Activated CD8-positive, alpha-beta T cell treated with anti-CD3 and anti-CD28 coated beads, Interleukin-2, amount 10 ng/mL, durations not matched to agents 7 days and 5 days (primary cell): Measurements from ENCODE around the gene KAZN. TPM values are rescaled to one million over a fixed set of nuclear protein-coding genes. Genes with fewer than 3 reads are reported as not detected.

Source experiments
- ATAC-seq: fragments of 150-1000 bp; cut with Tn5 transposase; one replicate; pipeline ENCODE4 v1.10.0; 2021; ENCODE audit warnings: moderate library complexity
- CTCF ChIA-PET: fragments of 350-600 bp; sonication (Branson Sonifier 250); formaldehyde crosslinking; loops from one replicate; lab custom pipeline; 2021; ENCODE audit warnings: antibody characterized with exemption; lab: Charles Lee
- POLR2A ChIA-PET: fragments of 350-600 bp; sonication (Branson Sonifier 250); formaldehyde crosslinking; loops from one replicate; lab custom pipeline; 2021; ENCODE audit warnings: antibody characterized with exemption; lab: Charles Lee
- DNase-seq: peaks from one replicate; pipeline ENCODE4 v3.0.0-alpha.2; 2020
- H3K27ac Mint-ChIP-seq: one replicate; pipeline ENCODE4 v1.8.0; 2021; ENCODE audit warnings: mild to moderate bottlenecking, mixed read lengths
- H3K27me3 Mint-ChIP-seq: one replicate; pipeline ENCODE4 v1.8.0; 2021; ENCODE audit warnings: low read depth, mixed read lengths
- H3K36me3 Mint-ChIP-seq: one replicate; pipeline ENCODE4 v1.8.0; 2021; ENCODE audit warnings: low read depth, mixed read lengths
- H3K4me1 Mint-ChIP-seq: one replicate; pipeline ENCODE4 v1.8.0; 2021; ENCODE audit warnings: low read depth, mixed read lengths
- H3K4me3 Mint-ChIP-seq: one replicate; pipeline ENCODE4 v1.8.0; 2021; ENCODE audit warnings: mild to moderate bottlenecking, mixed read lengths
- H3K9me3 Mint-ChIP-seq: one replicate; pipeline ENCODE4 v1.8.0; 2022; ENCODE audit warnings: mixed read lengths; ENCODE audit not compliant: insufficient read depth
- total RNA-seq, 2 experiments: library from RNA; stranded (reverse); gene quantifications; one replicate each; pipeline ENCODE4 v1.2.3, GENCODE V29; 2021

KAZN gene
- total RNA-seq, 2 experiments from 2014 or later = 1.1 to 1.7 TPM

DNA sequence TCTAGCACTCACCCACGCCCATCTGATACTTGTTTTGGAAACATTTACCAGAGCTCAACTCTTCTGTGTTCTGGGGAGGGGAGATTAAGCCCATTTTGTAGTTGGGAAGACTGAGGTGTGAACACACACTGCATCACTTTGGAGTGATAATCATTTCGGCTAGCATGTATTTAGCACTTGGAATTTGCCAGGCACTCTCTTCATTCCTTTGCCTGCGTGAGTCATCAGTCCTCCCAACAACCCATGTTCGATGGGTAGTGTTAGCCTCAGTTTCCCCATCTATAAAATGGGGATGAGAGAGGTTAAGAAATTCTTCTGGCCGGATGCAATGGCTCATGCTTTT, 372.3 kb downstream of the KAZN start:
- peaks cover 11% of the 10 kb centered on the region for H3K9me3 Mint-ChIP-seq
- CTCF ChIA-PET = no interaction called here

DNA sequence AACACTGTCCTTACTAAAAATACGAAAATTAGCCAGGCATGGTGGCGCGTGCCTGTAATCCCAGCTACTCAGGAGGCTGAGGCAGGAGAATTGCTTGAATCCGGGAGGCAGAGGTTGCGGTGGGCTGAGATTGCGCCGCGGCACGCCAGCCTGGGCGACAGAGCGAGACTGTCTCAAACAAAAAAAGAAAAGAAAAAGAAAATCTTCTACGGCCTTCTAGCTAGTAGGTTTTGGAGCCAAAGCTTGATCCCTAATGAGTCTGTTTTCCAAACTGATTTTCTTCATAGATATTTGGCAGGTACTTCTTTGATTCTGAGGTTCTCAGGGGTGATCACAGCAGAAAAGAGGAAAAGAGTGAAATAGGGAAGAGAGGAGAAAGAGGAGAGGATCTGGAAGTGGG, 372.7 kb downstream of the KAZN start:
- Mint-ChIP-seq H3K27ac (no peak overlapping the region), H3K36me3 (peaks cover 8% of the 10 kb centered on the region), H3K4me3 (no peak overlapping the region), H3K9me3 (peaks cover 11% of the 10 kb centered on the region), H3K27me3 (no peaks in the 10 kb centered on the region), H3K4me1 (peaks cover 32% of the 10 kb centered on the region)
- CTCF ChIA-PET = no interaction called here
- POLR2A ChIA-PET = no interaction called here
- ATAC-seq = no peak
- DNase-seq = no peak

More for the DNA sequence above, 372.3 kb downstream of the KAZN start:
- POLR2A ChIA-PET = no interaction called here
- Mint-ChIP-seq H3K27me3 (no peaks in the 10 kb centered on the region), H3K27ac (no peak overlapping the region), H3K36me3 (peaks cover 8% of the 10 kb centered on the region), H3K4me1 (peaks cover 32% of the 10 kb centered on the region), H3K4me3 (no peak overlapping the region)
- DNase-seq (no peak), ATAC-seq (no peak)

DNA sequence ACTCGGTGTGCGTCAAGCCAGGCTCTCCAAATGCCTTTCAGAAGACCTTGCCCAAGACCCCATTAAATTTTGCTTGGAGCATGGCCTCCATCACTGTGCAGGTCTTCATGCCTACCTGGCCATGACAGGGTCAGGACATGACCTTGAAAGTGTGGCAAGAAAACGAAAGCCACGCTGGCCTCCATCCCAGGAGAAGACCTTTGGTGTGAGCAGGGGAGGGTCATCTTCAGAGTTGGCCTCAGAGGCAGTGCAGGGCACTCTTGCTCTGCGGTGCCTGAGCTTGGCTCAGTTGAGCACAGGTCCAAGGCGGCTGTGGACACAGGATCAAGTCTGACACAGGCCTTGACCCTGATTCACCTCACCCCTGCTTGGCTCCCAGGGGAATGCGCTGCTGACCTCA, 373.6 kb downstream of the KAZN start:
- Mint-ChIP-seq H3K27me3 (no peaks in the 10 kb centered on the region), H3K4me3 (no peak overlapping the region), H3K4me1 (peaks cover 32% of the 10 kb centered on the region), H3K27ac (no peak overlapping the region), H3K9me3 (peaks cover 11% of the 10 kb centered on the region), H3K36me3 (peaks cover 7% of the 10 kb centered on the region)
- ChIA-PET POLR2A (no interaction called here), CTCF (no interaction called here)
- ATAC-seq (no peak), DNase-seq (no peak)

DNA sequence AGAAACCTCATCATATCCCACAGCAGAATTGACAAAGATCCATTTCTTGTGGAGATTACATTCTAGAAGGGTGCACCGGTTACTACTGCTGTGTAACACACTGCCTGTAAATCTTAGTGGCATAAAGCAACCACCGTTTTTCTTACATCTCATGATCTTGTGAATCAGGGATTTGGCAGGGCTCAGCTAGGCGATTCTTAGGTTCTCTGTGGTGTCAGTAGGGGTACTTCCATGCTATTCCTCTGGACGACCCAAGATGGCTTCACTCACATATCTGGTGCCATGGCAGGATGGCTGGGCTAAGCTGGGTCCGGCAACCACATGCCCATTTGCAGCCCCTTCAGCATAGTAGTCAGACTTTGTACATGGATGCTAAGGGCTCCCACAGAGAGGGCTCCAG, 375.3 kb downstream of the KAZN start:
- Mint-ChIP-seq H3K27ac (no peak overlapping the region), H3K9me3 (peaks cover 11% of the 10 kb centered on the region), H3K36me3 (peaks cover 3% of the 10 kb centered on the region), H3K4me1 (peaks cover 23% of the 10 kb centered on the region), H3K27me3 (no peaks in the 10 kb centered on the region), H3K4me3 (no peak overlapping the region)
- no peak for DNase-seq
- no peak for ATAC-seq
- CTCF ChIA-PET = no interaction called here
- POLR2A ChIA-PET = no interaction called here

DNA sequence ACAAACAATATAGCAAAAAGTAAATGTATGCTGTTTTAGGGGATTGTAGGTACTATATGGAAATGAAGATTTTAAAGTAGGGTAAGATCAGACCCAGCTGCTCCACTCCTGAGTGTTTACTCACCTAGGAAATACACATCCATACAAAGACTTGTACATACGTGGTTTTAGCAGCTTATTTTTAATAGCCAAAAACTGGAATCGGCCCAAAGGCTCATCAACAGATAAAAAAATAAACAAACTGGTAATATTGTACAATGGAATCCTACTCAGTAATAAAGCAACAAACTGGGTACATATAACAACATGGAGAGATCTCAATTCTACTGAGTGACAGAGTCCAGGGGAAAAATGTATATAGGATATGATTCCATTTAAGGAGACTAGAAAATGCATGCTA, 375.9 kb downstream of the KAZN start:
- Mint-ChIP-seq H3K9me3 (peaks cover 11% of the 10 kb centered on the region), H3K27me3 (no peaks in the 10 kb centered on the region), H3K4me1 (peaks cover 17% of the 10 kb centered on the region), H3K27ac (no peak overlapping the region), H3K4me3 (no peak overlapping the region), H3K36me3 (peaks cover 3% of the 10 kb centered on the region)
- POLR2A ChIA-PET = no interaction called here
- ATAC-seq (no peak), DNase-seq (no peak)
- CTCF ChIA-PET = no interaction called here

DNA sequence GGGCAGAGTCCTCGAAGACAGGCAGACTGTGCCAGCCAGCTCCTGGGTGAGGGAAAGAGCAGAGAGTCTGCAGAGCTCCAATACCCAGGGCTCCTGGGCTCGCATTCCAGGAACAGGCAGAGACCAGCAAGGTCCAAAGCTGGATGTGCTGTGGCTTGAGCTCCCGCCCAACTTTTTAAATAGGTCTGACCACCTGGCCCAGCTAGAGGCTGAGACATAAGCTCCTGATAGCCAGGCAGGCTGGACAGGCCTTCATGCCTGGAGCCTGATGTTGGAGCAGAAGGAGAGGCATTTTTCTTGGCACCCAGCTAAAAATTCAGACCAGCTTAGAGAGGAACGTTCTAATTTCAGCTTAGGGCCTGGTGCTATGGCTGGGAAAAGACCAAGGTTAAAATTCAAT, 376.6 kb downstream of the KAZN start:
- Mint-ChIP-seq H3K27me3 (no peaks in the 10 kb centered on the region), H3K4me1 (peaks cover 16% of the 10 kb centered on the region), H3K36me3 (peaks cover 3% of the 10 kb centered on the region), H3K4me3 (no peak overlapping the region), H3K9me3 (peaks cover 11% of the 10 kb centered on the region), H3K27ac (no peak overlapping the region)
- ChIA-PET CTCF (no interaction called here), POLR2A (no interaction called here)
- ATAC-seq (no peak), DNase-seq (no peak)

DNA sequence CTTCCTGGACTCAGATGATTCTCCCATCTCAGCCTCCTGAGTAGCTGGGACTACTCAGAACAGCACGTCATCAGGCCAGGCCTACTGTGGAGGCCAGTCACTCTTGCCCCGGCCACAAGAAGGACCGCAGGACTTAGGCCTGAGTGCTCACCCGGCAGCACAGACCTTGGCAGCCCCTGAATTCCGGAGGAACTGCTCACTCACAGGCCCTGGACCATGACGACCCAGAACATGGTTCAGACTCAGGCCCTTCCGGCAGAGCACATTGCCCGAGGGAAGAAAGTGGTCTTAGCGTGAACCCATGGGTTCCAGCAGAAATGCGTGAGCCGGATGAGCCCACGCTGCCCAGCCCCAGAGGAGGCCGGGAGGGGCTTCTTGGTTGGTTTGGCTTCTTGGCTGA, 377.8 kb downstream of the KAZN start:
- ATAC-seq (no peak), DNase-seq (no peak)
- Mint-ChIP-seq H3K4me1 (peaks cover 18% of the 10 kb centered on the region), H3K27ac (no peak overlapping the region), H3K9me3 (peaks cover 11% of the 10 kb centered on the region), H3K36me3 (peaks cover 1% of the 10 kb centered on the region), H3K4me3 (no peak overlapping the region), H3K27me3 (no peaks in the 10 kb centered on the region)
- ChIA-PET POLR2A (no interaction called here), CTCF (no interaction called here)

DNA sequence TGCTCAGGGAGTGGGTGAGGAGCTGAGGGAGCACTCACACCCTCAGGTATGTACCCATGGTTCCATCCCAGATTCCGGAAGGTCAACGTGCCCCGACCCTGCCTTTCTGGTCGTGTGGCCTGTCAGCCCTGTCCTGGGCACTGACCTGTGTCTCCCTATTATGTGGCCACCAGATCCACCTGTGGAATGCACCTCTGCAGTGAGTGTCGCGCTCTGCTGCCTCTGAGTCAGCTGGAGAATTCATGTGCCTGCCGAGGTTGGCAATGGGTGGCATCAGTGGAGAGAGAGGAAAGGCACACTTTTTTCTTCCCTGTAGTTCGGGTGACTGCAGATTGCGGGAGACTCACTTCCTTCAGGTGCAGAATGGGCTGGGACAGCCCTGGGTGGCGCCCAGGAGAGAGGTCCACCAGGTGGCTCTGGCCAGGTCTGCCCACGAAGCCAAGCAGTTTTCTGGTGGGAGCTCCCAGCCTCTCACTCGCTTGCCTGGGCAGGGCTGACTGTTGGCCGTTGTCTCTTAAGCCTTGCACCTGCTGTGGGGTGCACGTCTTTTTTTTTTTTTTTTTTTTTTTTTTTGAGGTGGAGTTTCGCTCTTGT, 378.9 kb downstream of the KAZN start:
- DNase-seq = no peak
- ChIA-PET POLR2A (no interaction called here), CTCF (interaction anchor here (1.1 kb wide), 1 partner anchor 50 kb away, joined by 3 read pairs; no protein-coding TSS in a partner anchor)
- Mint-ChIP-seq H3K27me3 (no peaks in the 10 kb centered on the region), H3K9me3 (peaks cover 11% of the 10 kb centered on the region), H3K27ac (no peak overlapping the region), H3K4me1 (peaks cover 13% of the 10 kb centered on the region), H3K36me3 (no peaks in the 10 kb centered on the region), H3K4me3 (no peak overlapping the region)
- no peak for ATAC-seq

DNA sequence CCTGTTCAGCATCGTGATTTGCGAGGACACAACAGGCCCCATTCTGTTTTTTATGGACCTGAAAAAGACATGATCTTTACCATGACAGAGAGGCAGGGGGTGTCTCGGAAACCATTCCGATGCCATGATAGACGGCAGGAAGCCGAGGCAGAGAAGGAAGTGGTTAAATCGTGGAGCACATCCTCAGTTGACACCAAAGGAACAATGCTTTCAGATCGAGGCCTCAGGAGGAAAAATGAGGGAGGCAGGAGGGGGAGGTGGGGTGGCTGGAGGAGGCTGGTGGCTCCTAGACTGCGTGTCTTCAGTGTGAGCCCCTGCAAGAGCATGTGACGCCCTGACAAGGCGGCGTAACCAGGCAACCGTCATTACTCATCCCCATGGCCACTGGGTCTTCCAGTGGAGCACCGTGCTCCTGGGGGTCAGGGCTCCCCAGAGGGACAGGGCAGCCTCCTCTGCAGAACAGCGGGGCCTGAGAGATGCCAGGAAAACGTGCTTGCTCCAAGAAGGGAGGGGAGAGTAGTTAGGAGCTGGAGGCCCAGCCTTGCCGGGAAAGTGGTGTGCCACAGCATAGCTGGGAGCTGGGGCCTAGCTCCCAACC, 382.2 kb downstream of the KAZN start:
- Mint-ChIP-seq H3K27ac (no peak overlapping the region), H3K9me3 (no peaks in the 10 kb centered on the region)
- POLR2A ChIA-PET = no interaction called here

DNA sequence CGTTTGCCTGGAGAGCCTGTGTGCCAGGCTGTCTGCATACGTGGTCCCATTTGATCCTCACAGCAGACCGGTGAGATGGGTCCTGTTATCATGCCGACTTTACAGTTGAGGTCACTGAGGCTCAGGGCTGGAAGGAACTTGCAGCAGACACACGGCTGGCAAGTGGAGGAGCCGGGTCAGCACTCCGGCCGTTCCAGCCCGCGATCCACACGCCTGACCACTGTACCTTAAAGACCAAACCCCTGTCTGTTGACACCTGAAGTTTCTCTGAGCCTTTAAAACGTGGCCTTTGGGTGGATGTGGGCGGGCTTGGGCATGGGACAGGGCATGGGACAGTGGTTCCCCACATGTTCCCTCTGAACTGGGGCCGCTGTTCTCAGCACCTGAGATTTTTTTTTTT, 383.5 kb downstream of the KAZN start:
- no peak overlapping the region for H3K27ac Mint-ChIP-seq
- POLR2A ChIA-PET = no interaction called here

More for the DNA sequence above, 382.2 kb downstream of the KAZN start:
- Mint-ChIP-seq H3K27me3 (peaks cover 1% of the 10 kb centered on the region), H3K36me3 (no peaks in the 10 kb centered on the region), H3K4me3 (no peak overlapping the region), H3K4me1 (peaks cover 13% of the 10 kb centered on the region)
- CTCF ChIA-PET = no interaction called here
- DNase-seq (no peak), ATAC-seq (no peak)

DNA sequence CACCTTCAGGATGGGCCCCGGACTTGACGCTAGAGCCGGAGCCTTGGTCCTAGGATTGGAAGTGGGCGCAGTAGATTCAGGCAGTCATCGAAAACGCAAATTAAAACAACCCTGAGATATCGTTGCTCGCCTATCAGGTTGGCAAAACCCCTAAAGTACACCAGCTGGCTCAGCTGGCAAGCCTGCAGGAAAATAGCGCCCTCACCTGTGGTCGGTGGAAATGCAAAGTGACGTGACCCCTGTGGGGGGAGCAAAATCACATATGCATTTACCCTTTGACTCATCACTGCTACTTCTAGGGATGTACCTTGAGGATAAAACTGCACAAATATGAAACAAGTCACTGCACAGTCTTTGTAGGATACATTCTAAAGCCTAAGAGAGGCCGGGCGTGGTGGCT, 384.8 kb downstream of the KAZN start:
- ChIA-PET CTCF (no interaction called here), POLR2A (no interaction called here)
- no peaks in the 10 kb centered on the region for H3K9me3 Mint-ChIP-seq
- no peak for ATAC-seq
- peaks cover 1% of the 10 kb centered on the region for H3K27me3 Mint-ChIP-seq
- H3K4me3 Mint-ChIP-seq = no peak overlapping the region
- peaks cover 13% of the 10 kb centered on the region for H3K4me1 Mint-ChIP-seq
- H3K27ac Mint-ChIP-seq = no peak overlapping the region
- no peak for DNase-seq
- H3K36me3 Mint-ChIP-seq = no peaks in the 10 kb centered on the region

More for the DNA sequence above, 383.5 kb downstream of the KAZN start:
- Mint-ChIP-seq H3K27me3 (peaks cover 1% of the 10 kb centered on the region), H3K36me3 (no peaks in the 10 kb centered on the region), H3K9me3 (no peaks in the 10 kb centered on the region), H3K4me3 (no peak overlapping the region), H3K4me1 (peaks cover 13% of the 10 kb centered on the region)
- DNase-seq (no peak), ATAC-seq (no peak)
- CTCF ChIA-PET = no interaction called here

DNA sequence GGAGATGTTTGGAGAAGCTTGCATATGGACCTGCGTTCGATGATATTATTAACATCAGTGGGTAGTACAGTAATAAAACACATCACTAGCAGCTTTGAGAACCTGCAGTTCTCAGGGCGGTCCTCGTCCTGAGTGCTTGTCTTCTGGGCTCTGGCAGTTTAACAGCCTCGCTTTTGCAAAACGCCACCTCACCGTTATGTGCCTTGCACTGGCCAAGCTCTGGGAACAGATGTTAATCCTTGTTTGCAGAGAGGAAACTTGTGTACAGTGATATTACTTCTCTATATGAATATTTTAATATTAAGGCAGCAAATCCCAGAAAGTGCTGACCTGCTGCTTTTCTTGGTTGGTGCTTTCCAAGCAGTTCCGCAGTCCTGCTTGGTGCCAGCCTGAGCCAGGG, 387.7 kb downstream of the KAZN start:
- ATAC-seq = no peak
- ChIA-PET POLR2A (no interaction called here), CTCF (interaction anchor here (1.0 to 1.1 kb wide), 2 partner anchors 42 to 208 kb away, joined by 3 read pairs; no protein-coding TSS in a partner anchor)
- Mint-ChIP-seq H3K4me1 (no peaks in the 10 kb centered on the region), H3K27me3 (peaks cover 1% of the 10 kb centered on the region), H3K27ac (no peak overlapping the region), H3K36me3 (no peaks in the 10 kb centered on the region), H3K9me3 (no peaks in the 10 kb centered on the region), H3K4me3 (no peak overlapping the region)
- no peak for DNase-seq
